HepG2 (cell line): ENCODE results near the gene NUDT16. TPM values are rescaled to one million over a fixed set of nuclear protein-coding genes. Genes with fewer than 3 reads are reported as not detected.

ENCODE experiments used
- ATAC-seq: fragments of 200-7000 bp; cut with Tn5 transposase; 3 replicates; pipeline ENCODE4 v1.9.1; 2020; ENCODE audit warnings: mild to moderate bottlenecking, moderate library complexity
- BruUV-seq: library from RNA; stranded (reverse); fragments of 400-500 nt; replicated peaks from 2 replicates; lab custom pipeline; 2021; lab: Mats Ljungman, UMichigan
- CTCF ChIA-PET: fragments of 300-600 bp; formaldehyde crosslinking; extraction: SDS; loops from one replicate; lab custom pipeline; 2021; ENCODE audit warnings: low total read pairs, inconsistent platforms, low intra/inter-chr PET ratio; lab: Yijun Ruan, JAX
- POLR2A ChIA-PET: fragments of 350-600 bp; sonication (Branson Sonifier 250); formaldehyde crosslinking; loops from one replicate; lab custom pipeline; 2020; ENCODE audit warnings: antibody characterized with exemption, inconsistent platforms; lab: Yijun Ruan, JAX
- DNase-seq: peaks from one replicate; pipeline ENCODE4 v3.0.0-alpha.2; 2015; ENCODE audit warnings: low spot score
- FAIRE-seq: peaks from 3 replicates; lab custom pipeline; 2011; peaks lifted over from hg19 to GRCh38; lab: Jason Lieb, UNC
- H2AFZ ChIP-seq: one replicate; pipeline ENCODE4 v1.6.1; 2011; ENCODE audit warnings: low read length, inconsistent platforms
- H3K27ac ChIP-seq: fragments of 300-600 bp; 3 replicates; pipeline ENCODE4 v1.8.0; 2011; ENCODE audit warnings: mixed run types, mild to moderate bottlenecking, mixed read lengths, low read length, inconsistent platforms; ENCODE audit not compliant: insufficient read depth; ENCODE audit errors: extremely low read length
- H3K27me3 ChIP-seq, 2 experiments: fragments of 200-600 bp in 1 of 2; 2 replicates in 1 of 2; 3 replicates in 1 of 2; pipeline versions ENCODE4 v1.6.0 to v1.8.0; 2011; ENCODE audit warnings: low read length in 2 of 2, mild to moderate bottlenecking in 2 of 2, moderate library complexity in 2 of 2, inconsistent platforms in 1 of 2; ENCODE audit not compliant: insufficient read depth in 2 of 2, control insufficient read depth in 1 of 2
- H3K36me3 ChIP-seq, 2 experiments: fragments of 200-600 bp in 1 of 2; replicated peaks in 1 of 2; 2 replicates in 1 of 2; 3 replicates in 1 of 2; pipeline versions ENCODE4 v1.5.1 to v1.8.0; 2011; ENCODE audit warnings: low read length in 2 of 2, inconsistent platforms in 1 of 2; ENCODE audit not compliant: insufficient read depth in 2 of 2, control insufficient read depth in 1 of 2
- H3K4me1 ChIP-seq: 2 replicates; pipeline ENCODE4 v1.5.1; 2012; ENCODE audit warnings: low read length, inconsistent platforms; ENCODE audit not compliant: insufficient read depth
- H3K4me2 ChIP-seq: 2 replicates; pipeline ENCODE4 v1.6.0; 2011; ENCODE audit warnings: low read depth, low read length, inconsistent platforms
- H3K4me3 ChIP-seq, 3 experiments: fragments of 200-600 bp in 1 of 3; sonication (generic), shearing (Covaris generic) in 1 of 3; replicated peaks in 1 of 3; 2 replicates each; pipeline ENCODE4 v1.5.1; 2011 to 2016; ENCODE audit warnings: low read length in 3 of 3, inconsistent platforms in 2 of 3, low read depth in 2 of 3, mild to moderate bottlenecking in 2 of 3, control low read depth in 1 of 3, mixed read lengths in 1 of 3; ENCODE audit not compliant: insufficient read depth in 1 of 3
- H3K79me2 ChIP-seq: one replicate; pipeline ENCODE4 v1.6.1; 2011; ENCODE audit warnings: low read length, inconsistent platforms; ENCODE audit not compliant: insufficient read depth
- H3K9ac ChIP-seq: 2 replicates; pipeline ENCODE4 v1.6.0; 2011; ENCODE audit warnings: mild to moderate bottlenecking, low read depth, low read length, inconsistent platforms; ENCODE audit not compliant: insufficient read depth
- H3K9me3 ChIP-seq: 2 replicates; pipeline ENCODE4 v1.5.1; 2012; ENCODE audit warnings: mild to moderate bottlenecking, low read length
- H4K20me1 ChIP-seq: 2 replicates; pipeline ENCODE4 v1.6.0; 2011; ENCODE audit warnings: inconsistent platforms, mild to moderate bottlenecking, low read length, moderate library complexity; ENCODE audit not compliant: insufficient read depth
- ATF1 ChIP-seq: IDR thresholded peaks from 2 replicates; pipeline ENCODE4 v1.6.1; 2016; ENCODE audit warnings: mild to moderate bottlenecking, control low read depth
- DMAP1 ChIP-seq: IDR thresholded peaks from 2 replicates; pipeline ENCODE4 v1.6.1; 2016
- FOXM1 ChIP-seq: sonication (generic); formaldehyde crosslinking; IDR thresholded peaks from 2 replicates; pipeline ENCODE4 v1.5.0; 2020; ENCODE audit warnings: missing genetic modification reagents
- HOXA5 ChIP-seq: sonication (generic); formaldehyde crosslinking; IDR thresholded peaks from 2 replicates; pipeline ENCODE4 v1.4.0; 2020; ENCODE audit warnings: missing genetic modification reagents
- IKZF1 ChIP-seq: fragments of 450-650 bp; IDR thresholded peaks from 2 replicates; pipeline ENCODE4 v1.7.1; 2016
- JUND ChIP-seq: sonication (generic); formaldehyde crosslinking; IDR thresholded peaks from 2 replicates; pipeline ENCODE4 v1.8.0; 2022; ENCODE audit warnings: mild to moderate bottlenecking, missing genetic modification reagents
- KDM6A ChIP-seq: IDR thresholded peaks from 2 replicates; pipeline ENCODE4 v1.6.1; 2016; ENCODE audit warnings: low read depth
- NFKB2 ChIP-seq: sonication (generic); formaldehyde crosslinking; IDR thresholded peaks from 2 replicates; pipeline ENCODE4 v1.4.0; 2020; ENCODE audit warnings: missing genetic modification reagents, borderline replicate concordance
- RBM39 ChIP-seq: fragments of 200-400 bp; formaldehyde crosslinking; IDR thresholded peaks from one replicate; pipeline ENCODE4 v1.6.1; 2018; ENCODE audit warnings: antibody characterized with exemption, mild to moderate bottlenecking, low read depth, low read length; ENCODE audit not compliant: poor library complexity, severe bottlenecking
- ZMAT3 ChIP-seq: sonication (generic); formaldehyde crosslinking; conservative IDR thresholded peaks from 2 replicates; pipeline ENCODE4 v1.7.0; 2021; ENCODE audit warnings: missing genetic modification reagents
- ZNF225 ChIP-seq: sonication (generic); formaldehyde crosslinking; IDR thresholded peaks from 2 replicates; pipeline ENCODE4 v1.4.0; 2020; ENCODE audit warnings: mild to moderate bottlenecking, missing genetic modification reagents
- ZNF232 ChIP-seq: sonication (generic); formaldehyde crosslinking; IDR thresholded peaks from 2 replicates; pipeline ENCODE4 v1.4.0; 2020; ENCODE audit warnings: missing genetic modification reagents, borderline replicate concordance
- ZNF263 ChIP-seq: sonication (generic); formaldehyde crosslinking; IDR thresholded peaks from 2 replicates; pipeline ENCODE4 v1.4.0; 2020; ENCODE audit warnings: missing genetic modification reagents
- ZNF609 ChIP-seq: sonication (generic); formaldehyde crosslinking; IDR thresholded peaks from 2 replicates; pipeline ENCODE4 v1.4.0; 2020; ENCODE audit warnings: mild to moderate bottlenecking, missing genetic modification reagents, borderline replicate concordance
- ZNF644 ChIP-seq: IDR thresholded peaks from 2 replicates; pipeline ENCODE4 v1.6.1; 2016; ENCODE audit warnings: low read depth
- ZNF746 ChIP-seq: sonication (generic); formaldehyde crosslinking; IDR thresholded peaks from 2 replicates; pipeline ENCODE4 v1.8.0; 2022; ENCODE audit warnings: mild to moderate bottlenecking, missing genetic modification reagents
- ZNF768 ChIP-seq: sonication (generic); formaldehyde crosslinking; IDR thresholded peaks from 2 replicates; pipeline ENCODE4 v1.4.0; 2020; ENCODE audit warnings: missing genetic modification reagents
- WGBS: methylation state at CpG from one replicate; pipeline ENCODE4 v1.1.6; 2017; ENCODE audit warnings: low lambda C conversion rate; 5-methylcytosine and 5-hydroxymethylcytosine counted together
- in situ Hi-C: cut with HindIII; loops from 2 replicates; pipeline ENCODE4 v1.10.0; 2017; ENCODE audit warnings: low pct_unique_long_range_greater_than_20kb; ENCODE audit not compliant: extremely low pct_ligation_motif_present
- intact Hi-C: fragments of 100-400 bp; cut with micrococcal nuclease; formaldehyde crosslinking; loops from one replicate; pipeline ENCODE4 v1.10.0; 2022; ENCODE audit not compliant: unreplicated experiment
- polyA plus RNA-seq, 8 experiments: library from polyadenylated mRNA; depleted of rRNA in 3 of 8; stranded (reverse) in 7 of 8; unstranded in 1 of 8; fragments of >200 nt; fragmentation: Illumina TruSeq in 4 of 8; extraction: Trizol in 4 of 8; gene quantifications; 2 replicates each; pipeline versions ENCODE4 v1.2.1 to v1.2.3, GENCODE V29; 2011 to 2016; ENCODE audit warnings: low read depth in 4 of 8, missing spikeins in 1 of 8, mixed read lengths in 1 of 8; ENCODE audit not compliant: insufficient read depth in 1 of 8
- total RNA-seq, 5 experiments: library from RNA; depleted of rRNA; stranded (reverse); fragments of >200 nt; fragmentation: Illumina TruSeq; extraction: Trizol; gene quantifications; 2 replicates each; pipeline ENCODE4 v1.2.3, GENCODE V29; 2016; ENCODE audit warnings: low read depth in 1 of 5
- TF ChIP-seq, protein P1 (sequence below): sonication (generic); formaldehyde crosslinking; IDR thresholded peaks from 2 replicates; pipeline ENCODE4 v1.5.1; 2020; ENCODE audit warnings: mild to moderate bottlenecking, missing genetic modification reagents, moderate library complexity

The NUDT16 gene
- total and polyA plus RNA-seq, 2 of the 13 experiments (the other 11 are each of a cell fraction or from before 2014, with no cell fraction given): 5.4 to 14.8 TPM

DNA sequence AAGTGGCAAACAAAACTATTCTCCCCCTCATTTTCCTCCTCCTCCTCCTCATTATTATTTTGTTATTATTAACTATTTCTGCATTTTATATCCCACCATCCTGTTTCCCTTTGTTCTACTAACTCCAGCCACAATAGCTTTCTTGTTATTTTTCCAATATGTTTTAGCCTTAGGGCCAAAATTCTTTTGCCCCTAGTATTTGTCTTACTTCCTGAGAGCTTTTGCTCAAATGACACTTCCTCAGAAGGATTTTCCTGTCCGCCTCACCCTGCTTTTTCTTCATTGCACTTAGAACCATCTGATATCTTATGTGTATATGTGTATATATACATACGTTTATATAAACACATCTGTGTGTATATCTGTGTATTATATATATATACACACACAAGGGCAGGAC is 32.7 kb upstream of the NUDT16 start:
- H3K4me3 ChIP-seq: no peak overlapping the region
- in situ Hi-C loops: no loop called here
- H3K4me2 ChIP-seq: no peak overlapping the region
- ChIA-PET CTCF (no interaction called here), POLR2A (no interaction called here)
- intact Hi-C loops: no loop called here
- ATAC-seq (no peak), DNase-seq (no peak), FAIRE-seq (no peak)
- no peaks in the 10 kb centered on the region for H3K36me3 ChIP-seq
- no TSS peak for BruUV-seq
- H3K9ac ChIP-seq: no peak overlapping the region
- 78% methylated on average over 2 of the region's 2 CpGs for WGBS
- TF ChIP-seq FOXM1 (CRISPR knock-in tag) (no peak), RBM39 (no peak), DMAP1 (CRISPR knock-in tag) (no peak), ZNF644 (no peak), NFKB2 (no peak), JUND (CRISPR knock-in tag) (no peak), ZNF225 (CRISPR knock-in tag) (no peak), KDM6A (CRISPR knock-in tag) (no peak), ZNF263 (no peak), IKZF1 (no peak), HOXA5 (CRISPR knock-in tag) (no peak), ZNF746 (CRISPR knock-in tag) (no peak), ATF1 (CRISPR knock-in tag) (no peak), ZMAT3 (no peak), ZNF609 (CRISPR knock-in tag) (no peak), ZNF768 (CRISPR knock-in tag) (no peak), ZNF232 (CRISPR knock-in tag) (no peak)
- TF ChIP-seq, protein P1, sequence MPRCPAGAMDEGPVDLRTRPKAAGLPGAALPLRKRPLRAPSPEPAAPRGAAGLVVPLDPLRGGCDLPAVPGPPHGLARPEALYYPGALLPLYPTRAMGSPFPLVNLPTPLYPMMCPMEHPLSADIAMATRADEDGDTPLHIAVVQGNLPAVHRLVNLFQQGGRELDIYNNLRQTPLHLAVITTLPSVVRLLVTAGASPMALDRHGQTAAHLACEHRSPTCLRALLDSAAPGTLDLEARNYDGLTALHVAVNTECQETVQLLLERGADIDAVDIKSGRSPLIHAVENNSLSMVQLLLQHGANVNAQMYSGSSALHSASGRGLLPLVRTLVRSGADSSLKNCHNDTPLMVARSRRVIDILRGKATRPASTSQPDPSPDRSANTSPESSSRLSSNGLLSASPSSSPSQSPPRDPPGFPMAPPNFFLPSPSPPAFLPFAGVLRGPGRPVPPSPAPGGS (CRISPR knock-in tag): no peak
- H3K4me1 ChIP-seq: no peaks in the 10 kb centered on the region
- H3K9me3 ChIP-seq: no peaks in the 10 kb centered on the region
- no peaks in the 10 kb centered on the region for H3K79me2 ChIP-seq
- H2AFZ ChIP-seq: no peak overlapping the region
- no peaks in the 10 kb centered on the region for H4K20me1 ChIP-seq
- H3K27me3 ChIP-seq: no peaks in the 10 kb centered on the region; a peak in 2 of 5 replicates
- H3K27ac ChIP-seq: no peak overlapping the region
